Hepatocyte (in vitro differentiated cells): ENCODE data around the gene BTC. TPM values are rescaled to one million over a fixed set of nuclear protein-coding genes. Genes with fewer than 3 reads are reported as not detected.

Experiments used
- DNase-seq: peaks from one replicate; pipeline ENCODE4 v3.0.0-alpha.2; 2016; ENCODE audit warnings: low spot score
- H2AFZ ChIP-seq: fragments of 200-600 bp; sonication (generic); 2 replicates; pipeline ENCODE4 v1.6.0; 2016; ENCODE audit warnings: antibody characterized with exemption, mild to moderate bottlenecking
- H3K27ac ChIP-seq: fragments of 200-600 bp; sonication (generic); 2 replicates; pipeline ENCODE4 v1.5.1; 2016; ENCODE audit warnings: mild to moderate bottlenecking
- H3K27me3 ChIP-seq: fragments of 200-600 bp; sonication (generic); 2 replicates; pipeline ENCODE4 v1.6.1; 2016
- H3K36me3 ChIP-seq: fragments of 200-600 bp; sonication (generic); replicated peaks from 2 replicates; pipeline ENCODE4 v1.5.1; 2016; ENCODE audit warnings: low read depth; ENCODE audit not compliant: insufficient read depth
- H3K4me1 ChIP-seq: fragments of 200-600 bp; sonication (generic); 2 replicates; pipeline ENCODE4 v1.5.1; 2016; ENCODE audit warnings: mild to moderate bottlenecking, moderate library complexity; ENCODE audit not compliant: insufficient read depth
- H3K4me2 ChIP-seq: fragments of 200-600 bp; sonication (generic); 2 replicates; pipeline ENCODE4 v1.6.0; 2016
- H3K4me3 ChIP-seq: fragments of 200-600 bp; sonication (generic); 2 replicates; pipeline ENCODE4 v1.5.1; 2016; ENCODE audit warnings: mild to moderate bottlenecking
- H3K79me2 ChIP-seq: fragments of 200-600 bp; sonication (generic); 2 replicates; pipeline ENCODE4 v1.6.0; 2017; ENCODE audit warnings: mild to moderate bottlenecking
- H3K9me2 ChIP-seq: fragments of 200-600 bp; sonication (generic); replicated peaks from 2 replicates; pipeline ENCODE4 v1.6.0; 2017; ENCODE audit warnings: mild to moderate bottlenecking; ENCODE audit not compliant: insufficient read depth
- H3K9me3 ChIP-seq: fragments of 200-600 bp; sonication (generic); 2 replicates; pipeline ENCODE4 v1.5.1; 2016; ENCODE audit warnings: low read depth, mild to moderate bottlenecking
- H4K20me1 ChIP-seq: fragments of 200-600 bp; sonication (generic); 2 replicates; pipeline ENCODE4 v1.6.0; 2016; ENCODE audit warnings: mild to moderate bottlenecking; ENCODE audit not compliant: insufficient read depth, poor library complexity, severe bottlenecking
- CTCF ChIP-seq: fragments of 200-600 bp; sonication (generic); IDR thresholded peaks from 2 replicates; pipeline ENCODE4 v1.5.1; 2016; ENCODE audit warnings: antibody characterized with exemption, mild to moderate bottlenecking; ENCODE audit not compliant: poor library complexity
- EZH2 ChIP-seq: fragments of 200-600 bp; sonication (generic); IDR thresholded peaks from 2 replicates; pipeline ENCODE4 v1.6.1; 2016; ENCODE audit warnings: antibody characterized with exemption, mild to moderate bottlenecking, borderline replicate concordance
- EZH2phosphoT487 ChIP-seq: fragments of 200-600 bp; sonication (generic); IDR thresholded peaks from one replicate; pipeline ENCODE4 v1.6.1; 2018; ENCODE audit warnings: antibody characterized with exemption, mild to moderate bottlenecking, low read depth, moderate library complexity; ENCODE audit not compliant: unreplicated experiment, severe bottlenecking
- WGBS: methylation state at CpG from one replicate; pipeline ENCODE4 v1.1.6; 2016; ENCODE audit warnings: low lambda C conversion rate; ENCODE audit errors: missing lambda C conversion rate; 5-methylcytosine and 5-hydroxymethylcytosine counted together
- polyA plus RNA-seq: library from polyadenylated mRNA; unstranded; fragments of >200 nt; fragmentation: Nextera tagmentation; extraction: Ambion mirVana; gene quantifications from 2 replicates; pipeline ENCODE4 v1.2.1, GENCODE V29; 2016
- total RNA-seq: library from RNA; depleted of rRNA; stranded (reverse); fragments of >200 nt; gene quantifications from 2 replicates; pipeline ENCODE4 v1.2.3, GENCODE V29; 2014

The BTC gene
- total and polyA plus RNA-seq, 2 experiments from 2014 or later: 2.0 to 2.5 TPM

- Histone ChIP-seq H3K36me3 (no peaks in the 10 kb centered on the region), H3K79me2 (no peaks in the 10 kb centered on the region), H3K4me2 (no peak overlapping the region), H4K20me1 (no peaks in the 10 kb centered on the region), H3K27ac (no peak overlapping the region), H3K4me1 (no peaks in the 10 kb centered on the region), H2AFZ (no peak overlapping the region), H3K9me3 (no peaks in the 10 kb centered on the region), H3K4me3 (no peak overlapping the region), H3K27me3 (no peaks in the 10 kb centered on the region), H3K9me2 (no peaks in the 10 kb centered on the region)
- 63% methylated on average over 3 of the region's 3 CpGs for WGBS
- no peak for TF ChIP-seq EZH2phosphoT487
- TF ChIP-seq CTCF: no peak
- TF ChIP-seq EZH2: no peak
- no peak for DNase-seq
Measured at GRCh38 chr4:74738464-74739143, 55.7 kb downstream of the BTC start.

- H3K79me2 ChIP-seq: no peaks in the 10 kb centered on the region
- H3K4me3 ChIP-seq: no peak overlapping the region
- no peaks in the 10 kb centered on the region for H3K9me3 ChIP-seq
- TF ChIP-seq EZH2 (no peak), EZH2phosphoT487 (no peak), CTCF (no peak)
- no peaks in the 10 kb centered on the region for H3K9me2 ChIP-seq
- no peak for DNase-seq
- no peaks in the 10 kb centered on the region for H3K27me3 ChIP-seq
- peaks cover 3% of the 10 kb centered on the region for H3K4me1 ChIP-seq
- no peak overlapping the region for H3K4me2 ChIP-seq
- H2AFZ ChIP-seq: no peak overlapping the region
- no peaks in the 10 kb centered on the region for H4K20me1 ChIP-seq
- WGBS: 92% methylated on average over 2 of the region's 2 CpGs
- no peak overlapping the region for H3K27ac ChIP-seq
- H3K36me3 ChIP-seq: no peaks in the 10 kb centered on the region
Measured at GRCh38 chr4:74734995-74735394, 59.3 kb downstream of the BTC start.

GRCh38 chr4:74733756-74734155, 60.6 kb downstream of the BTC start:
- Histone ChIP-seq H3K4me3 (no peak overlapping the region), H3K36me3 (no peaks in the 10 kb centered on the region), H3K9me2 (no peaks in the 10 kb centered on the region), H3K9me3 (no peaks in the 10 kb centered on the region), H3K27me3 (no peaks in the 10 kb centered on the region), H3K4me1 (peaks cover 3% of the 10 kb centered on the region), H2AFZ (no peak overlapping the region), H3K79me2 (no peaks in the 10 kb centered on the region), H3K27ac (no peak overlapping the region), H4K20me1 (no peaks in the 10 kb centered on the region), H3K4me2 (no peak overlapping the region)
- TF ChIP-seq EZH2 (no peak), EZH2phosphoT487 (no peak), CTCF (no peak)
- peak; percentile 42 for DNase-seq
- WGBS: 62% methylated on average over 1 of the region's 1 CpG
